HEK293 (cell line): Measurements from ENCODE around the gene SPHK1.

Experiments used
- CTCF ChIP-seq: fragments of 450-650 bp; formaldehyde crosslinking; IDR thresholded peaks from 2 replicates; pipeline ENCODE4 v1.5.1; 2016; ENCODE audit warnings: missing biosample characterization, missing genetic modification characterization
- KLF1 ChIP-seq: fragments of 450-650 bp; formaldehyde crosslinking; IDR thresholded peaks from 2 replicates; pipeline ENCODE4 v1.5.1; 2016; ENCODE audit warnings: missing biosample characterization, missing genetic modification characterization
- REST ChIP-seq: fragments of 450-650 bp; formaldehyde crosslinking; IDR thresholded peaks from 2 replicates; pipeline ENCODE4 v1.5.1; 2016; ENCODE audit warnings: missing biosample characterization, missing genetic modification characterization
- ZBTB7A ChIP-seq: fragments of 450-650 bp; formaldehyde crosslinking; IDR thresholded peaks from 2 replicates; pipeline ENCODE4 v1.5.1; 2016; ENCODE audit warnings: low read depth, missing biosample characterization, missing genetic modification characterization
- ZNF10 ChIP-seq: fragments of 450-650 bp; formaldehyde crosslinking; IDR thresholded peaks from 2 replicates; pipeline ENCODE4 v1.5.1; 2017; ENCODE audit warnings: missing biosample characterization, missing genetic modification characterization
- ZNF24 ChIP-seq: fragments of 450-650 bp; formaldehyde crosslinking; IDR thresholded peaks from 2 replicates; pipeline ENCODE4 v1.5.1; 2016; ENCODE audit warnings: missing biosample characterization, missing genetic modification characterization
- ZNF280C ChIP-seq: fragments of 450-650 bp; formaldehyde crosslinking; IDR thresholded peaks from 2 replicates; pipeline ENCODE4 v1.5.1; 2016; ENCODE audit warnings: missing biosample characterization, missing genetic modification characterization
- ZNF473 ChIP-seq: fragments of 450-650 bp; formaldehyde crosslinking; IDR thresholded peaks from 2 replicates; pipeline ENCODE4 v1.5.1; 2017; ENCODE audit warnings: missing biosample characterization, missing genetic modification characterization
- ZNF544 ChIP-seq: fragments of 450-650 bp; formaldehyde crosslinking; IDR thresholded peaks from 2 replicates; pipeline ENCODE4 v1.5.0; 2017; ENCODE audit warnings: missing biosample characterization, missing genetic modification characterization
- ZNF664 ChIP-seq: fragments of 450-650 bp; formaldehyde crosslinking; IDR thresholded peaks from 2 replicates; pipeline ENCODE4 v1.5.1; 2016; ENCODE audit warnings: missing biosample characterization, missing genetic modification characterization

GRCh38 chr17:76379646-76380376, 4.6 kb upstream of the SPHK1 start:
- TF ChIP-seq ZNF473 (tag by site-specific recombination), result no peak
- no peak for TF ChIP-seq ZNF24
- TF ChIP-seq CTCF (tag by site-specific recombination), result no peak
- no peak for TF ChIP-seq ZNF544 (tag by site-specific recombination)
- no peak for TF ChIP-seq ZNF664
- TF ChIP-seq ZNF280C (tag by site-specific recombination), result no peak
- no peak for TF ChIP-seq REST (tag by site-specific recombination)
- no peak for TF ChIP-seq ZBTB7A (tag by site-specific recombination)
- TF ChIP-seq KLF1 (tag by site-specific recombination), result no peak
- no peak for TF ChIP-seq ZNF10 (tag by site-specific recombination)
